ENCODE data around the gene PRAMEF15. TPM values are rescaled to one million over a fixed set of nuclear protein-coding genes. Genes with fewer than 3 reads are reported as not detected.
"Not testable (repeated sequence)": the region's sequence is repeated elsewhere in the genome, so short reads cannot be mapped to it uniquely, and the experiment has no call there.

PRAMEF15 gene
- polyA plus RNA-seq, 3 donors from 2014 or later = not detected

- not testable (repeated sequence) for H3K9me3 Mint-ChIP-seq; DNase-seq; H3K36me3 Mint-ChIP-seq; H3K27me3 Mint-ChIP-seq (ENCODE audit: low read depth in 3 of 3); H3K27ac Mint-ChIP-seq; H3K4me3 Mint-ChIP-seq; H3K4me1 Mint-ChIP-seq
These were observed 49.5 kb downstream of the PRAMEF15 start for GRCh38 chr1:13364928-13365327.

GRCh38 chr1:13366536-13366935, 51.2 kb downstream of the PRAMEF15 start:
- not testable (repeated sequence) for H3K27me3 Mint-ChIP-seq (ENCODE audit: low read depth in 3 of 3); H3K27ac Mint-ChIP-seq; H3K4me1 Mint-ChIP-seq; H3K4me3 Mint-ChIP-seq; DNase-seq; H3K36me3 Mint-ChIP-seq; H3K9me3 Mint-ChIP-seq

GRCh38 chr1:13368544-13368943, 53.2 kb downstream of the PRAMEF15 start:
- H3K9me3 Mint-ChIP-seq; H3K27me3 Mint-ChIP-seq (ENCODE audit: low read depth in 3 of 3); H3K27ac Mint-ChIP-seq; H3K4me1 Mint-ChIP-seq; H3K4me3 Mint-ChIP-seq; H3K36me3 Mint-ChIP-seq; DNase-seq: not testable (repeated sequence)

Other genes starting within 250 kb of the PRAMEF15 start
- not detected for gene PRAMEF25, start 244.8 kb upstream of the PRAMEF15 start, polyA plus RNA-seq
- gene HNRNPCL2, start 198.7 kb upstream of the PRAMEF15 start, polyA plus RNA-seq = not detected
- not detected for gene PRAMEF26, start 159.6 kb upstream of the PRAMEF15 start, polyA plus RNA-seq
- not detected for gene HNRNPCL4, start 149.9 kb upstream of the PRAMEF15 start, polyA plus RNA-seq
- gene PRAMEF9, start 143.7 kb upstream of the PRAMEF15 start, polyA plus RNA-seq = not detected
- gene PRAMEF13, start 114.2 kb upstream of the PRAMEF15 start, polyA plus RNA-seq = not detected
- gene PRAMEF18, start 89.4 kb upstream of the PRAMEF15 start, polyA plus RNA-seq = not detected
- not detected for gene PRAMEF5, start 61.4 kb upstream of the PRAMEF15 start, polyA plus RNA-seq
- gene PRAMEF8, start 30.4 kb upstream of the PRAMEF15 start, polyA plus RNA-seq = not detected
- not detected for gene PRAMEF33, start 12.0 kb upstream of the PRAMEF15 start, polyA plus RNA-seq
- gene PRAMEF14, start 31.6 kb downstream of the PRAMEF15 start, polyA plus RNA-seq = not detected
- not detected for gene PRAMEF19, start 56.4 kb downstream of the PRAMEF15 start, polyA plus RNA-seq
- not detected for gene PRAMEF17, start 74.1 kb downstream of the PRAMEF15 start, polyA plus RNA-seq
- gene PRAMEF20, start 94.9 kb downstream of the PRAMEF15 start, polyA plus RNA-seq = not detected
- gene LRRC38, start 198.4 kb downstream of the PRAMEF15 start, polyA plus RNA-seq = not detected